ENCODE measurements around the gene LETM1.

- TF ChIP-seq POLR2AphosphoS5 (IDR thresholded peaks at IDR 0.05; ENCODE audit: low read depth, low read length) (no peak), POLR2A (IDR thresholded peaks at IDR 0.05; ENCODE audit: low read depth, low read length) (no peak), TAF1 (IDR thresholded peaks at IDR 0.05; ENCODE audit: low read depth, low read length) (no peak), SPI1 (IDR thresholded peaks at IDR 0.05; ENCODE audit: low read depth, low read length) (no peak)
Measured at GRCh38 chr4:1846580-1846979, 9.4 kb downstream of the LETM1 start.
